Mesenchymal stem cell (in vitro differentiated cells and primary cell): ENCODE measurements around the gene FOXO4.

Source experiments
- DNase-seq: peaks from one replicate; pipeline ENCODE4 v3.0.0-alpha.2; 2013
- H2AFZ ChIP-seq: one replicate; pipeline ENCODE4 v1.6.1; 2013; ENCODE audit warnings: low read depth, mild to moderate bottlenecking, control low read depth, inconsistent platforms, low read length, moderate library complexity
- H2AK5ac ChIP-seq: 2 replicates; pipeline ENCODE4 v1.6.1; 2013; ENCODE audit warnings: low read length, moderate library complexity, mild to moderate bottlenecking, inconsistent platforms; ENCODE audit not compliant: severe bottlenecking
- H2BK120ac ChIP-seq: one replicate; pipeline ENCODE4 v1.6.1; 2013; ENCODE audit warnings: low read depth, mild to moderate bottlenecking, inconsistent platforms, low read length, moderate library complexity
- H2BK12ac ChIP-seq, 2 experiments: one replicate each; pipeline ENCODE4 v1.6.1; 2013; ENCODE audit warnings: inconsistent platforms in 2 of 2, low read length in 2 of 2, mild to moderate bottlenecking in 2 of 2, moderate library complexity in 2 of 2, control low read depth in 1 of 2
- H2BK15ac ChIP-seq: one replicate; pipeline ENCODE4 v1.6.1; 2013; ENCODE audit warnings: mild to moderate bottlenecking, low read depth, inconsistent platforms; ENCODE audit not compliant: poor library complexity, severe bottlenecking
- H2BK5ac ChIP-seq: 2 replicates; pipeline ENCODE4 v1.6.1; 2013; ENCODE audit warnings: low read depth, mild to moderate bottlenecking, low read length, control low read depth, inconsistent platforms; ENCODE audit not compliant: poor library complexity, severe bottlenecking
- H3K14ac ChIP-seq, 2 experiments: one replicate each; pipeline ENCODE4 v1.6.1; 2013; ENCODE audit warnings: inconsistent platforms in 2 of 2, low read length in 2 of 2, control low read depth in 1 of 2, mild to moderate bottlenecking in 1 of 2, moderate library complexity in 1 of 2
- H3K18ac ChIP-seq, 2 experiments: one replicate each; pipeline ENCODE4 v1.6.1; 2013; ENCODE audit warnings: inconsistent platforms in 2 of 2, low read length in 2 of 2, control low read depth in 1 of 2, low read depth in 1 of 2, mild to moderate bottlenecking in 1 of 2
- H3K23ac ChIP-seq, 2 experiments: one replicate each; pipeline ENCODE4 v1.6.1; 2013; ENCODE audit warnings: inconsistent platforms in 2 of 2, low read length in 2 of 2, mild to moderate bottlenecking in 2 of 2, moderate library complexity in 2 of 2, control low read depth in 1 of 2
- H3K27ac ChIP-seq: 2 replicates; pipeline ENCODE4 v1.5.1; 2013; ENCODE audit warnings: mild to moderate bottlenecking, moderate library complexity, low read length, control low read depth, inconsistent platforms; ENCODE audit not compliant: poor library complexity, severe bottlenecking
- H3K27me3 ChIP-seq, 2 experiments: 2 replicates each; pipeline versions ENCODE4 v1.6.1 to v1.7.0; 2013; ENCODE audit warnings: low read length in 2 of 2, mild to moderate bottlenecking in 2 of 2, moderate library complexity in 2 of 2, control low read depth in 1 of 2, inconsistent platforms in 1 of 2; ENCODE audit not compliant: control insufficient read depth in 1 of 2, insufficient read depth in 1 of 2
- H3K36me3 ChIP-seq, 2 experiments: 2 replicates each; pipeline versions ENCODE4 v1.6.1 to v1.7.0; 2013; ENCODE audit warnings: low read length in 2 of 2, control low read depth in 1 of 2, inconsistent platforms in 1 of 2, low read depth in 1 of 2, mild to moderate bottlenecking in 1 of 2; ENCODE audit not compliant: insufficient read depth in 2 of 2, control insufficient read depth in 1 of 2
- H3K4ac ChIP-seq, 2 experiments: one replicate each; pipeline ENCODE4 v1.6.1; 2013; ENCODE audit warnings: inconsistent platforms in 2 of 2, low read length in 2 of 2, mild to moderate bottlenecking in 2 of 2, moderate library complexity in 2 of 2, control low read depth in 1 of 2, low read depth in 1 of 2
- H3K4me1 ChIP-seq: 2 replicates; pipeline ENCODE4 v1.6.1; 2013; ENCODE audit warnings: low read depth, low read length, control low read depth; ENCODE audit not compliant: control insufficient read depth, insufficient read depth
- H3K4me2 ChIP-seq: 2 replicates; pipeline ENCODE4 v1.6.1; 2013; ENCODE audit warnings: low read length, mild to moderate bottlenecking, inconsistent platforms; ENCODE audit not compliant: poor library complexity, severe bottlenecking
- H3K4me3 ChIP-seq, 2 experiments: 2 replicates each; pipeline versions ENCODE4 v1.5.1 to v1.7.0; 2013; ENCODE audit warnings: low read length in 2 of 2, mild to moderate bottlenecking in 2 of 2, control low read depth in 1 of 2, low read depth in 1 of 2; ENCODE audit not compliant: insufficient read depth in 1 of 2
- H3K79me1 ChIP-seq: replicated peaks from 2 replicates; pipeline ENCODE4 v1.6.1; 2013; ENCODE audit warnings: mild to moderate bottlenecking, control low read depth, low read length, inconsistent platforms; ENCODE audit not compliant: poor library complexity, severe bottlenecking
- H3K9ac ChIP-seq: 2 replicates; pipeline ENCODE4 v1.7.0; 2013; ENCODE audit warnings: mild to moderate bottlenecking, low read length, moderate library complexity
- H3K9me3 ChIP-seq: 2 replicates; pipeline ENCODE4 v1.7.0; 2013; ENCODE audit warnings: mild to moderate bottlenecking, low read length; ENCODE audit not compliant: control insufficient read depth
- H4K8ac ChIP-seq: one replicate; pipeline ENCODE4 v1.6.1; 2013; ENCODE audit warnings: inconsistent platforms, mild to moderate bottlenecking, low read length, moderate library complexity
- H4K91ac ChIP-seq: one replicate; pipeline ENCODE4 v1.6.1; 2013; ENCODE audit warnings: mild to moderate bottlenecking, low read length, inconsistent platforms
- WGBS: methylation state at CpG from one replicate; pipeline ENCODE4 v1.1.7; 2013; ENCODE audit warnings: mixed read lengths; 5-methylcytosine and 5-hydroxymethylcytosine counted together

The FOXO4 gene

DNA sequence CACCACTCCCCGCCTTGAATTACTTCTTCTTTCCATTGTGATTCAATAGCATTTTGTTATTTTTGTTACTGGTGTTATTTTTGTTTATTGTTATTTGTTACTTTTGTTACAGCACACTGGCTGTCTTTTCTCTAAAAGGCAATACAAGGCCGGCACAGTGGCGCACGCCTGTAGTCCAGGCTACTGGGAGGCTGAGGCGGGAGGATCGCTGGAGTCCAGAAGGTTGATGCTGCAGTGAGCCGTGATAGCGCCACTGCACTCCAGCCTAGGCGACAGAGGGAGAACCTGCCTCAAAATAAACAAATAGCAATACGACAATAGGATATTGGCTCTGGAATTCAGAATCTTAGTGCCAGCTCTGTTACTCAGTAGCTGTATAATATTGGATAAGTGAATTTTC, 21.7 kb downstream of the FOXO4 start:
- H3K27me3 ChIP-seq = peaks cover 0 to 15% of the 10 kb centered on the region in 2 experiments
- no peak overlapping the region for H3K18ac ChIP-seq
- WGBS = 100% methylated on average over 5 of the region's 10 CpGs
- peaks cover 7% of the 10 kb centered on the region for H3K4me1 ChIP-seq
- no peak overlapping the region for H3K14ac ChIP-seq
- peaks cover 13% of the 10 kb centered on the region for H3K79me1 ChIP-seq
- no peak overlapping the region for H2BK120ac ChIP-seq
- DNase-seq = no peak
- no peak overlapping the region for H3K4me3 ChIP-seq
- no peak overlapping the region for H4K8ac ChIP-seq
- H3K4me2 ChIP-seq = no peak overlapping the region
- H3K36me3 ChIP-seq = peaks cover 18 to 23% of the 10 kb centered on the region in 2 experiments
- H3K9me3 ChIP-seq = no peaks in the 10 kb centered on the region
- H2BK5ac ChIP-seq = no peak overlapping the region
- H3K4ac ChIP-seq = no peak overlapping the region
- H4K91ac ChIP-seq = no peak overlapping the region
- H2BK12ac ChIP-seq = no peak overlapping the region
- H2BK15ac ChIP-seq = no peak overlapping the region
- no peak overlapping the region for H2AK5ac ChIP-seq
- no peak overlapping the region for H3K27ac ChIP-seq
- H3K23ac ChIP-seq = no peak overlapping the region
- no peak overlapping the region for H2AFZ ChIP-seq
- no peak overlapping the region for H3K9ac ChIP-seq

DNA sequence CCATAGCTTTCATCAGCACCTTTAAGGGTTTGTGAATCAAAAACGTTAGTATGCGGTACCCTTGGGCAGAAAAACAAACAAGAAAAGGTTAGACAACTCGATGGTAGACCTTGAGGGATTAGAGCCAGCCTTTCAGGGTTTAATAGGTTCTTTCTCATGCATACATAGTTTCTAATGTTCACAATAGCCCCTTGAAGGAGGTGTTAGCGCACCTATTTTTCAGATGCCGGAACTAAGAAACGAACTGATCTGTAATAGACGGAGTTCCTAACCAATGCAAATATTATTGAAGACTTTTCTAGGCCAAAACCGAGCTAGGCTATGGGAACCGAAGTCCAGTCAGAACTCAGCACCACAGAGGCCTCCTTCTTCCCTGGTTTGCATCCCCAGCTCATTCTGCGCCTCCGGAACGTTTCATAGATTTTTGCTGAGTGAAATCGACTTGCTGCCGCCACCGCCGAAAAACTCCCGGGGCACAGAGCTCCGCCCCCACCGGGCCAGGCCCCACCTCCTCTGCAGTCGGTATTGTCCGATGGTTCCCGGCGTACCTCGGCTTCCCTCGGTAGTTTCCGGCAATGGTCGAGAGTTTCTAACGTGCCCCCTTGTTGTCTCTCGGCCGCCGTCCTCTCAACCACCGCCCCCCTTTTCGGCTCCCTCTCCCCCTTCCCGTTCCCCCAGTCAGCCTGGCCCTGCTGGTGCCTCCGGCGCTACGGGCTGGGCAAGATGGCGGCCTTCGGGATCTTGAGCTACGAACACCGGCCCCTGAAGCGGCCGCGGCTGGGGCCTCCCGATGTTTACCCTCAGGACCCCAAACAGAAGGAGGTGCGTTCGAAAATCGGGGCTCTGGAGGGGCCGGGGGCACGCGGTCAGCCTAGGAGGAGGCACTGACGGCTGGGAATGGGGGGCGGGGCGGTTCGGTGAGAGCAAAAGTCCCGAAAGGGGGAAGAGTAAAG, 22.7 kb downstream of the FOXO4 start, which contains the start of gene MED12:
TSS of gene MED12 (plus strand) at position 565 of the 953 bp plus-strand sequence. CDS start at position 724, 159 bp downstream.
- WGBS = 3% methylated on average over 29 of the region's 56 CpGs
- Histone ChIP-seq H2BK12ac (no peak within 1 kb of the TSS), H3K27ac (peak within 1 kb of the TSS; percentile 63), H3K9ac (peak within 1 kb of the TSS; percentile 86), H2AFZ (peak within 1 kb of the TSS; percentile 51), H3K27me3 (peaks cover 0 to 8% of the 10 kb centered on the region in 2 experiments), H2BK5ac (no peak within 1 kb of the TSS), H2BK120ac (peak within 1 kb of the TSS; percentile 58), H3K4me2 (peak within 1 kb of the TSS; percentile 66), H3K14ac (no peak within 1 kb of the TSS), H2AK5ac (no peak within 1 kb of the TSS), H3K4ac (peak within 1 kb of the TSS in 1 of 2 experiments; percentile 7), H3K4me3 (peak within 1 kb of the TSS; percentile 68 to 82), H3K23ac (no peak within 1 kb of the TSS), H4K8ac (peak within 1 kb of the TSS; percentile 24), H3K36me3 (peaks cover 24 to 32% of the 10 kb centered on the region in 2 experiments), H3K4me1 (peaks cover 7% of the 10 kb centered on the region), H2BK15ac (peak within 1 kb of the TSS; percentile 48), H4K91ac (peak within 1 kb of the TSS; percentile 39), H3K18ac (peak within 1 kb of the TSS; percentile 62 to 78), H3K79me1 (peaks cover 13% of the 10 kb centered on the region), H3K9me3 (no peaks in the 10 kb centered on the region)
- peak; percentile 83 for DNase-seq

DNA sequence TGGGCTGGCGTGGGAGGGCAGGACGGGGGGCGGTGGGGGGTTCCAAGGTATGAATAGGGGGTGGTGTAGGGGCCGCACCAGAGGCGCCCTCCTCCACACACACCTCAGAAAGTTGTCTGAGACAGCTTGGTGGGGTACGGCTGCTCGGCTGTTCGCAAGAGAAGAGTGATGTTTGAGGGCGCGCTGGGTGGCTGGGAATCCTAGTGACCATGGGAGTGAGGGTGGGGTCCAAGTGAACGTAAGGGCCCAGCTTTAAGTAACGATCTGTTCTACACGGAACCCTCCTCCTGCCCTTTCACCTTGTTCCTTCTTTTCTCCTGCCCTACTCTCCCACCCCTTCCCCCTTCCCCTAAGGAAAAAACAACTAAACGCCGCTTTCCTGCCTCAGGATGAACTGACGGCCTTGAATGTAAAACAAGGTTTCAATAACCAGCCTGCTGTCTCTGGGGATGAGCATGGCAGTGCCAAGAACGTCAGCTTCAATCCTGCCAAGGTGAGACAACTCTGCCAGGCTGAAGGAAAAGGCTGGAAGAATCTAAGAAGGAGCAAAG, 23.4 kb downstream of the FOXO4 start:
- H4K91ac ChIP-seq = no peak overlapping the region
- H4K8ac ChIP-seq = no peak overlapping the region
- peaks cover 14% of the 10 kb centered on the region for H3K79me1 ChIP-seq
- H3K14ac ChIP-seq = no peak overlapping the region
- H2AFZ ChIP-seq = no peak overlapping the region
- no peak overlapping the region for H2BK120ac ChIP-seq
- no peak overlapping the region for H2BK15ac ChIP-seq
- peak overlapping the region; percentile 86 for H3K9ac ChIP-seq
- H3K27ac ChIP-seq = no peak overlapping the region
- 6% methylated on average over 7 of the region's 17 CpGs for WGBS
- peak overlapping the region; percentile 68 to 82 for H3K4me3 ChIP-seq
- no peak overlapping the region for H2BK5ac ChIP-seq
- no peak overlapping the region for H2BK12ac ChIP-seq
- H3K23ac ChIP-seq = no peak overlapping the region
- H3K36me3 ChIP-seq = peaks cover 26 to 40% of the 10 kb centered on the region in 2 experiments
- H3K4ac ChIP-seq = peak overlapping the region in 1 of 2 experiments; percentile 7
- H3K18ac ChIP-seq = peak overlapping the region in 1 of 2 experiments; percentile 21
- no peak for DNase-seq
- peaks cover 0 to 4% of the 10 kb centered on the region in 2 experiments for H3K27me3 ChIP-seq
- no peaks in the 10 kb centered on the region for H3K9me3 ChIP-seq
- peaks cover 7% of the 10 kb centered on the region for H3K4me1 ChIP-seq
- H3K4me2 ChIP-seq = peak overlapping the region; percentile 66
- H2AK5ac ChIP-seq = no peak overlapping the region
